NCI-H748 treated with DMSO at 0.1 percent for 48 hours (cell line): ENCODE measurements around the gene ETFB.

ENCODE experiments used
- DNase-seq: peaks from one replicate; lab custom pipeline; 2025; lab: John Stamatoyannopoulos, UW

The ETFB gene

DNA sequence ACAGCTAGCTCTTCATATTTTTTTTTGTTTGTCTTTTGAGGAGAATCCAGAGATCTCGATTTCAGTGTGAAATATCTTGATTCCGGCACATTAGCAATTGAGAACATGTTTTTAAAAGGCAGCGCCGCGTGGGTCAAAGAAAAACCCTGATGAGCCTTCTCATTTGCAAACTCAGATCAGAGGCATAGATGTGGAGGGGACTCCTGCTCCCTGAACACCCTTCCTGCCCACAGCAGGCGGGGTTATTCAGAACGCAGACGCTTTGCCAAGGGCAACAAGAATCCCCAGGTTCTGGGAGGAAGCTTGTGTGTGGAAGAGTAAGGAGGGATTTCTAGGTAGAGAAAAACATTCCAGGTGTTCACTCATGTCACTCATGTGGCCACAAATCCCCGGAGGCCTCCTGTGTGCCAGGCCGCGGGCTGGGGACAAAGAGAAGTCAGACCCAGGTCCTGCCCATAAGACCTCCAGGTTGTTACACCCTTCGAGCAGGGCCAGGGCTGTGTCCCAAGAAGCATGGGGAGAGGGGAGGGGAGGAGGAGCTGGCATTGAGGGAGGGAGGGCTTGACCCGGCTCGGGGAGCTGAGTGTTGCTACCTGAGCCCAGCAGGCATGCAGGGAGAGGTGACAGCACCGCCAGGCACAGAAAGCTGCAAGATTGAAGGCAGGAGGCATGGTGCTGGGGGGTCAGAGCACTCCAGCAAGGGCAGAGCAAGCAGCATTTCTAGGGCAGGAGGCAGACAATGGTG, 70.6 kb downstream of the ETFB start:
- DNase-seq: no peak
